ENCODE results near the gene KLHL33. TPM values are rescaled to one million over a fixed set of nuclear protein-coding genes. Genes with fewer than 3 reads are reported as not detected.

KLHL33 gene
- total RNA-seq, 1 donor from 2014 or later, result 0.17 TPM

DNA sequence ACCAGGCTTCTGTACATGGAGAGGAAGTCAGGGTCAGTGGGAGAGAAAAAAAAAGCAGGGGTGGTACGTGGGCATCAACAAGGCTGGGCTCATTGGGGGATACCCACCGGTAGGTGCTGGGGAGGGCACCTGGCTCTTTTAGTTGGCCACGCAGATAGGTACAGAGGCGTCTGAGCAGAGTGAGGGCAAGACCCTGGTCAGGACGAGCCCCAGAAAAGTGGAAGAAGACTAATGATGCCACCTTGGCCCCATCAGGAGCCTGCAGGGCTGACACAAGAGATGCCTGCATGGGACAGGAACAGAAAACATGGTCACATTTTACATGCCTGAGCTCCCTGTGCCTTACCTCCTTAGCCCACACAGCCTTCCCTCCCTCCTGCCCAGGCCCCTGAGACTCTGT lies 52.3 kb downstream of the KLHL33 start:
- no peak for DNase-seq (ENCODE audit: low read depth)
- no peak for TF ChIP-seq CTCF (conservative IDR thresholded peaks at IDR 0.05; ENCODE audit: low read depth, low read length)
- no peak overlapping the region for H3K4me3 ChIP-seq (ENCODE audit: low read depth, low read length)

DNA sequence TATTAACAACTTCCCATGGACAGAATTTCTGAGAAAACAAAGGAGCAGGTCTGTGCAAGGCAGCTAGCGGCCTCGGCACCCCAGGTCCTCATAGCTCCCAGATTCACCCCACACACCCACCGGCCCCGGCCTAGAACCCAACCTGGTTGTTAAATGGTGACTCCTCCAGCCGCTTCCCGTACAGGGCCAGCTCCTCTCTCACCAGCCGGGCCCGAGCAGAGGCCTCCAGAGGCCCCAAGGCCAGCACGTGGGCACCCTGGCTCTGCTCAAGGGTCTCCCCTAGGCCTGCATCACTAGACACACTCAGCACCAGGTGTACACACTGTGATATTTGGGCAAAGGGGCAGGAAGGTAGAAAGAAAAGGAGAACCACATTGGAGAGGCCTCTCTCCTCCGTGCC lies 52.9 kb downstream of the KLHL33 start:
- DNase-seq (ENCODE audit: low read depth), result no peak
- no peak for TF ChIP-seq CTCF (conservative IDR thresholded peaks at IDR 0.05; ENCODE audit: low read depth, low read length)
- no peak overlapping the region for H3K4me3 ChIP-seq (ENCODE audit: low read depth, low read length)

DNA sequence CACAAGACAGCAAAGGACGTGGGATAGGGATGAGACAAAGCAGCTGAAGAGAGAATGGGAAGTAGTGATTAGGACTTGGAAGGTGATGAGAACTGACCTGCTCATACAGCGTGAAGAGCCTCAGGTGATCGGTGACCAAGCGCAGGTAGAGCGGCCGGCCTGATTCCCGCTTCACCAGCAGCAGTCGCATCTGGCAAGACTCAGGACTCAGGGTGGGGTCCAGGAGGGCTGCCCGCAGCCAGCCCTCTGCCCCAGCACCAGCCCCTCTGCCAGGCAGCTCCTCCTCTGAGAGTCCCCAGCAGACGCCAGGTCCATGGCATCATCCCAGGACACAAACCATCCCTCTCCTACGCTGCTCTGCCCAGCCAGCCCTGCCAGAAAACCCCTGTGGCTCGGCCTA lies 53.4 kb downstream of the KLHL33 start:
- no peak overlapping the region for H3K4me3 ChIP-seq (ENCODE audit: low read depth, low read length)
- DNase-seq (ENCODE audit: low read depth), result no peak
- no peak for TF ChIP-seq CTCF (conservative IDR thresholded peaks at IDR 0.05; ENCODE audit: low read depth, low read length)

GRCh38 chr14:20381341-20381740 lies 54.6 kb downstream of the KLHL33 start:
- no peak overlapping the region for H3K4me3 ChIP-seq (ENCODE audit: low read depth, low read length)
- no peak for DNase-seq (ENCODE audit: low read depth)
- no peak for TF ChIP-seq CTCF (conservative IDR thresholded peaks at IDR 0.05; ENCODE audit: low read depth, low read length)

GRCh38 chr14:20380681-20381080 lies 55.3 kb downstream of the KLHL33 start:
- DNase-seq (ENCODE audit: low read depth), result no peak
- no peak overlapping the region for H3K4me3 ChIP-seq (ENCODE audit: low read depth, low read length)
- TF ChIP-seq CTCF (conservative IDR thresholded peaks at IDR 0.05; ENCODE audit: low read depth, low read length), result no peak

DNA sequence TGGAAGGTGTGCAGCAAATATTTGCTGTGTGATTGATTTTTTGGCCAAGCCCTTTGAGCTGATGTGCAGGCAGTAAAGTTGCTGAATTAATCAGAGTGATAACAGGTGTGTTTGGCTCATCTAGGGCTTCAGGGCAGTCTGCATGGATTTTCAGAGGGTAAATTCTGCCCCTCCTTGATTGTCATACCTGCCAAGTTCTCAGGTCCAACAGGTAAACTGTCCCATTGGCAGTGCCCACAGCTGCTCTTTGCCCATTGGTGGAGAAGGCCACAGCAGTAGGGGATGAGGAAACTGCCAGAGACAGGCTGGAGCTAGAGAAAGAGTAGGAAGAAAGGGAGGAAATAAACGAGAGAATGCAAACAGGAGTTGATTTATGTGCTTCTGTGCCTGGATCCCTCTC lies 56.2 kb downstream of the KLHL33 start:
- H3K4me3 ChIP-seq (ENCODE audit: low read depth, low read length), result no peak overlapping the region
- no peak for DNase-seq (ENCODE audit: low read depth)
- TF ChIP-seq CTCF (conservative IDR thresholded peaks at IDR 0.05; ENCODE audit: low read depth, low read length), result no peak

- no peak overlapping the region for H3K4me3 ChIP-seq (ENCODE audit: low read depth, low read length)
- no peak for TF ChIP-seq CTCF (conservative IDR thresholded peaks at IDR 0.05; ENCODE audit: low read depth, low read length)
- no peak for DNase-seq (ENCODE audit: low read depth)
Observed at GRCh38 chr14:20377171-20377570, 58.8 kb downstream of the KLHL33 start.

Data from epithelial cell of proximal tubule (primary cell).